ENCODE measurements around the gene RIMS4.

Gene RIMS4

GRCh38 chr20:44736170-44737021, 74.0 kb downstream of the RIMS4 start:
- peak; percentile 82 for DNase-seq

- DNase-seq: no peak
Observed at GRCh38 chr20:44735816-44736169, 74.6 kb downstream of the RIMS4 start.

GRCh38 chr20:44734938-44735337, 75.4 kb downstream of the RIMS4 start:
- peak; percentile 70 for DNase-seq

- DNase-seq: peak; percentile 65
Observed at GRCh38 chr20:44733341-44734069, 76.8 kb downstream of the RIMS4 start.

- DNase-seq: peak; percentile 56
Observed at GRCh38 chr20:44732327-44732726, 78.0 kb downstream of the RIMS4 start.

GRCh38 chr20:44731657-44732056, 78.7 kb downstream of the RIMS4 start:
- no peak for DNase-seq

GRCh38 chr20:44730441-44730840, 79.9 kb downstream of the RIMS4 start:
- peak; percentile 95 for DNase-seq

- peak; percentile 95 for DNase-seq
Observed at GRCh38 chr20:44728801-44729443, 81.4 kb downstream of the RIMS4 start.

- DNase-seq: no peak
Observed at GRCh38 chr20:44727651-44728050, 82.7 kb downstream of the RIMS4 start.

- no peak for DNase-seq
Observed at GRCh38 chr20:44727039-44727438, 83.3 kb downstream of the RIMS4 start.

GRCh38 chr20:44725837-44726236, 84.5 kb downstream of the RIMS4 start:
- DNase-seq: no peak

GRCh38 chr20:44724423-44725091, 85.8 kb downstream of the RIMS4 start:
- no peak for DNase-seq

- DNase-seq: no peak
Observed at GRCh38 chr20:44723798-44724362, 86.5 kb downstream of the RIMS4 start.

GRCh38 chr20:44723391-44723790, 87.0 kb downstream of the RIMS4 start:
- DNase-seq: no peak

- DNase-seq: no peak
Observed at GRCh38 chr20:44722990-44723389, 87.4 kb downstream of the RIMS4 start.

GRCh38 chr20:44721785-44722054, 88.6 kb downstream of the RIMS4 start:
- no peak for DNase-seq

- DNase-seq: peak; percentile 67
Observed at GRCh38 chr20:44720997-44721784, 89.2 kb downstream of the RIMS4 start.

GRCh38 chr20:44720621-44720996, 89.7 kb downstream of the RIMS4 start:
- DNase-seq: peak; percentile 76

GRCh38 chr20:44719841-44720240, 90.5 kb downstream of the RIMS4 start:
- DNase-seq: no peak

- DNase-seq: no peak
Observed at GRCh38 chr20:44717986-44718385, 92.4 kb downstream of the RIMS4 start.

- DNase-seq: no peak
Observed at GRCh38 chr20:44716309-44717106, 93.8 kb downstream of the RIMS4 start.
